ENCODE data around the gene PAQR9.
A peak's percentile ranks its signal among the peaks of the same experiment; 100 is the strongest.
"Not testable (repeated sequence)": the region's sequence is repeated elsewhere in the genome, so short reads cannot be mapped to it uniquely, and the experiment has no call there.

Gene PAQR9, protein sequence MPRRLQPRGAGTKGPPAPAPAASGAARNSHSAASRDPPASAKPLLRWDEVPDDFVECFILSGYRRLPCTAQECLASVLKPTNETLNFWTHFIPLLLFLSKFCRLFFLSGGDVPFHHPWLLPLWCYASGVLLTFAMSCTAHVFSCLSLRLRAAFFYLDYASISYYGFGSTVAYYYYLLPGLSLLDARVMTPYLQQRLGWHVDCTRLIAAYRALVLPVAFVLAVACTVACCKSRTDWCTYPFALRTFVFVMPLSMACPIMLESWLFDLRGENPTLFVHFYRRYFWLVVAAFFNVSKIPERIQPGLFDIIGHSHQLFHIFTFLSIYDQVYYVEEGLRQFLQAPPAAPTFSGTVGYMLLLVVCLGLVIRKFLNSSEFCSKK

DNA sequence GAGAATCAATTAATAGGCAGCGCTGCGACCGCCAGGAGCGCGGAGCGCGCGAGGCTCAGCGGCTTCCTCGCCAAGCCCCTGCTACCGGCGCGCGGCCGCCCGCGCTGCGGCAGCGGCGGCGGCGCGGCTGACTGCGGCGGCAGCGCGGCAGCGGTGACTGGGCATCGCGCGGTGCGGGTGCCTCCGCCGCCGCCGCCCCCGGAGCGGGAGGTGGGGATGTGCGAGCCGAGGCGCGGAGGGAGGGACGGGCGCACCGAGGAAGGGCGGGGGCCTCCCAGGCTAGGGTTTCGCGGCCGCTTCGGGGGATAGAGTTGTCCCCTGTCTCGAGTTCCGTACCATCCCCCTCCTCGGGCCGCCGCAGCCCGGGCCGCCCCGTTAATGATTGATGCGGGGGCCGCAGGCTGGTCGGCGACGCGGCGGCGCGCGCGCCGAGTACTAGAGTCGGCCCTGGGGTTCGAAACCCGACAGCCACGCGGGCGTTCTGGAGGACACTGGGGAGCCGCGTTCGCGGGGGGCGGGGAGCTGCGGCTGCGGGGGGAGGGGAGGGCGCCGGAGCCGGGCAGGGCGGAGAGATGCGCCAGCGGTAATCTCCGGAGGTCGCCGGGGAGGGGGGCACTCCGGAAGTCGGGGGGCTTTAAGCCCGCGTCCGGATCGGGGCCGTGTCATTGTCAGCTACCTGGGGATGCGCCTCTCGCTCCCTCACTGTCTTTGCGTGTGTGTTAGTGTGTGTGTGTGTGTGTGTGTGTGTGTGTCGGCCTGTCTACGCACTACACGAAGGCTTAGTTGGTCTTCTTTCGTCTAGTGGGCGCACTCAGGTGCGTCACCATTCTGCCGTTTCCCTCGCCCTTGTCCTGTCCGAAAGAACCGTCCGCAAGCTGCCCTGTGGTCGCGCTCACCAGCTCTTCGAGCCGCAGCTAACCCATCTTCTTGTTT, at the start of gene PAQR9:
Gene PAQR9, minus strand, starts transcription at position 159 of the 933 bp plus-strand sequence. CDS start 338 bp downstream, outside the sequence.
- peak; percentile 18 for DNase-seq (ENCODE audit: insufficient read length, low spot score)
- FAIRE-seq = peak; percentile 40

DNA sequence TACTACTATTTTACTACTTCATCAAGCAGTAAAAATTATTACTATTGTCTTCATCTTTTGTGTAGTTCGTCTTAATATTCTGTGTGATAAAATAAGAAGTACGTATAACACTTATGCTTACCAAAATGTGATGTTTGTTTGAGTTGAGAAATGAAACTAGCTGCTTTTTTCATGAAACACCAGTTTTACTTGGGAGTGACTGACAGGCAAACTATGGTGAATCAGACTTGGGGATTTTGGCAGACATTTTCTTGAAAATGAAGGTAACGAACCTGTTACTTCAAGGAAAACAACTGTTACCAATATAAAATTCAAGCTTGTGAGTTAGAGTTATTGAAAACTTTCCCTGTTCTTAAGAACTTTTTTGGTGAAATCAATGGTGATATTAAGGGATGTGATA, 48.2 kb upstream of the PAQR9 start:
- no peak for FAIRE-seq
- DNase-seq (ENCODE audit: insufficient read length, low spot score) = no peak

- no peak for FAIRE-seq
Measured at GRCh38 chr3:143010024-143010423, 46.5 kb upstream of the PAQR9 start.

GRCh38 chr3:143004823-143005222, 41.3 kb upstream of the PAQR9 start:
- no peak for DNase-seq (ENCODE audit: insufficient read length, low spot score)
- no peak for FAIRE-seq

More at GRCh38 chr3:143010024-143010423, 46.5 kb upstream of the PAQR9 start:
- DNase-seq (ENCODE audit: insufficient read length, low spot score) = no peak

DNA sequence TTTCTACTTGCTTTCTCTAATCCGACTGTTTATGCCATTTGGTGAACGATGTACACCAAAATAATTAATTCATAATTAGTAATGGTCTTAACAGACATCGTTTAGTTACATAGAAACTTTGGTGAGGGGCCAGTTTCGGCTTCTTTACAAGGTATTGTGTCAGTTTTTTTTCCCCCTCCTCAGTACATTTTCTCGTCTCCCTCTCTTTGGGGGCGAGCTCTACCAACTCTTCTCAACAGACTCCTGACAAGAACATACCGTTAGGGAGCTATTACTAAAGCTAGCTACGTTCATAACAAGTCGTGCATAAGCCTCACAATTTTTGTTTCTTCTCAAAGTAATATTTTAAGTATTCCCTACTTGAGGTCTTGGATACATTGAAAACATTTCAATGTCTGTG, 39.3 kb upstream of the PAQR9 start:
- FAIRE-seq (no peak), DNase-seq (ENCODE audit: insufficient read length, low spot score) (no peak)

DNA sequence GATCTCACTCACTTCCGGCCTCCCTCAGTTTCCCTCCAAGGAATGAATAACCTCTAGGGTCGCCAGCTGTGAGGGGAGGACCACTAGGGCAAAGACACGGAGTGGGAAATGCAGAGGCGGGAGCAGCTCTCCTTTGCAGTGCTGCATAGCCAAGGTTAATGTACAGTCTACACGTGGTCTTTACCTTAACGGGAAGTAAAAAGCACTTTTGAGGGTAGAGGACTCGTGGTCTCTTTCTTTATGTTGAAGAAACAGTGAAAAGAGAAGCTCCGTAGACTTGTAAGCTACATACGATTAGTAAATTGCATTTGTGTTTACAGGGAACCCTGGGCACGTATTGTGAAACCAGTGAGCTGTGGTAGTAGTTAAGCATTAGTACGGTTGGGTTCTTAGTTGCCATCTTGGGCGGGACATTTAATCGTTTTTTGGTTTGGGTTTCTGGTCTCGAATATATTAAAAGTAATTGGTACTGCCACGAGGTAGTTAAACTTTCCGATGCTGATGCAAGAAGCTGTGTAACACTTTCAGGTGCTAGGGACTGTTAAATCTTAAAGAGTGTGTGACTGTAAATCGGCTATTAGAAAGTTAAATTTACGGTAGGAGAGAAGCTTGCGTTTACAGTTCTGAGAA, 38.7 kb upstream of the PAQR9 start:
- no peak for FAIRE-seq
- DNase-seq (ENCODE audit: insufficient read length, low spot score) = no peak

DNA sequence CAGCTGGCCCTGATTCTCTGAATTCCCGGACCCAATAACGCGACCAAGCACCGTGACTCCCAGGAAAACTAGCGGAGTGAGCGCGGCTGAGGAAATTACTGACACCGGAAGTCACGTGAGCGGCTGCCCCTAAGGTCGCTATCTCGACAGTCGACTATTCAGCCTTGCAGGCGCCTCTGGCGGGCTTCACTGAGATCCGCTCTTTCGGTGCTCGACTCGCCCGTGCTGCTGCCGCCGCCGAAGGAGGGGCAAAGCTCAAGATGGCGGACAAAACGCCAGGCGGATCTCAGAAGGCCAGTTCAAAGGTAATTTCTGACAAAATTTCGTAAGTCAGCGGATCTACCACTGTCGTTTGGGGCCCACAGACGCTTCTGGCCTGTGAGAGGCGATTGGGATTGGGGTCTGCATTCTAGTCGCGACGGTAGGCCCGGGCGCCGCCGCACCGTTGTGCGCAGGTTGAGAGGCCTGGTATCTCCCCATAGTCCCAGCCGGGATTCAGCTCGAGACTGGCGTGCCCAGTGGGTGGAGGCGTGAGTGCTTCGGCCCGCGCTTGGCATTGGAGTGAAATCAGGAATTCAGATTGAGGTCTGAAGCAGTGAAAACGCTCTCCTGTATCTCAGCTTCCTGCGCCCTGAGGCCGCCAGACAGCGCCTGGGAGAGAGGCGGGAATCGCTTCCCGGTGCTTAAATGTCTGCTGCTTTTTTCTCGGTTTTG, 38.1 kb upstream of the PAQR9 start, which contains the start of gene U2SURP:
Gene U2SURP, plus strand, starts transcription at position 202 of the 714 bp plus-strand sequence. Its CDS starts 59 bp downstream, at position 261.
- DNase-seq (ENCODE audit: insufficient read length, low spot score) = peak; percentile 94
- peak; percentile 80 for FAIRE-seq

GRCh38 chr3:143001034-143001368, 37.5 kb upstream of the PAQR9 start:
- DNase-seq (ENCODE audit: insufficient read length, low spot score) (no peak), FAIRE-seq (no peak)

DNA sequence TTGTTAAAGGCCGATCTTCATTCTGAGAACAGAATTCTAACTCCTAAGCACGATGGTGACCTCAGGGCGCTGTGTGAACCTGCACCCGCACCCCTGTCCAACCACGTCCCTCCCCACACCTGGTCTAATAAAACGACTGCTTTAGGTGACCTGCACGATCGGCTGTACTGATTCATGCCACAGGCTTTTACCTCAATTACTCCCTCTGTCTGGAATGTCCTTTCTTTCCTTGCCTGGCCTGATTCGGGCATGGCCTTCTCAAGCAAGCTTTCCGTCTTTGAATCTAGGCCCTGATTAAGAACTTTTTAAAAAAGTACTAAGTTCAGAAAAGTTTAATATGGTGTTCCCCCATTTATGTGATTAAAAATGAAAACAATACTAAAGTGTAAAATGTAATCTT, 37.1 kb upstream of the PAQR9 start:
- FAIRE-seq (no peak), DNase-seq (ENCODE audit: insufficient read length, low spot score) (no peak)

DNA sequence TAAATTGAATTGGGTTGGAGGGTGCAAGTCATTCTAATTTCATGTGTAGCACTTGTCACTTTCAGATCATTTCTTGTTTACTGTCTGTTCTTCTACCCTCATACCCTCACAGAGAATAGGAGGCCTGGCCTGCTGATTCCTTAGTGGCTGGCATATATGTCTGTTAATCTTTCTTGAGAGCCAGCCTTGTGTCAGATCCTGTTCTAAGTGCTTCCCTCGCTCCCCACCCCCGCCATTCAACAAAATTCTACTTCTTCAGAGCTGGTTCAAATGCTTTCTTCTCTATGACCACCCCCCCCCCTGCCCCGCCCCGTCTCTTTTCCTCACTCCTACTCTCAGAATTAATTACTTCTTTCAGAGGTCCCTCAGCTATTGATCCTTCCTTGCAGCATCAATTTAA, 36.4 kb upstream of the PAQR9 start:
- DNase-seq (ENCODE audit: insufficient read length, low spot score) (no peak), FAIRE-seq (no peak)

GRCh38 chr3:142998439-142998838, 35.0 kb upstream of the PAQR9 start:
- no peak for DNase-seq (ENCODE audit: insufficient read length, low spot score)
- FAIRE-seq = no peak

DNA sequence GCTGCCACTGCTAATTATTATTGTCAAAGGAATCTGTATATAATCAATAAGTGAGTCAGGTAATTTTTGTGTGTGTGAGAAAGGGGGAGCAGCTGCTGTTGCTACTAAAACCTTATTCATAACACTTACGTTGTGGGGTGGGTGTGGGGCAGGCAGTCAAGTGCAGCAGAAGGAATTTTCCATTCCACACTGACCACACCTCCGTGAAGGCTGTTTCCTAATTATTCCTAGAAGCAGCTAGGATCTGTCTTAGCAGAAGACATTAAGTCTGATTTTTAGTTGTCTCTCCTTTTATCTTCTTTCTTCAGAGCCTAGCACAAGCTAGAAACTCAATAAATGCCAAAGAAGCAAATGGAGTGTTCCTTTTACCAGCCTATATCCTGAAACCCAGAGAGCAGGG, 33.9 kb upstream of the PAQR9 start:
- FAIRE-seq (no peak), DNase-seq (ENCODE audit: insufficient read length, low spot score) (no peak)

- FAIRE-seq = peak; percentile 52
Measured at GRCh38 chr3:142993958-142994442, 30.5 kb upstream of the PAQR9 start.

GRCh38 chr3:142992323-142992722, 28.8 kb upstream of the PAQR9 start:
- no peak for FAIRE-seq

More at GRCh38 chr3:142993958-142994442, 30.5 kb upstream of the PAQR9 start:
- no peak for DNase-seq (ENCODE audit: insufficient read length, low spot score)

DNA sequence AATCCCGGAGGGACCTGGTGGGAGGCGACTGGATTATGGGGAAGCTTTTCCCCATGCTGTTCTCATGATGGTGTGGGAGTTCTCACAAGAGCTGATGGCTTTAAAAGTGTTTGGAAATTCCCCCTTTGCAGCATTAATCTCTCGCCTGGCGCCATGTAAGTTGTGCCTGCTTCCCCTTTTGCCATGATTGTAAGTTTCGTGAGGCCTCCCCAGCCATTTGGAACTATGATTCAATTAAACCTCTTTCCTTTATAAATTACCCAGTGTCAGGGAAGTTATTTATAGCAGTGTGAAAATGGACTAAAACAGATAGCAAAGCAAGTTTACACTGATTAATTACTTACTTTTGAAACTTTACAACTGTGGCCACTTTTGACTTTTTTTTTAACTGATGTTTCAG, 27.2 kb upstream of the PAQR9 start:
- FAIRE-seq = no peak
- DNase-seq (ENCODE audit: insufficient read length, low spot score) = no peak

More at GRCh38 chr3:142992323-142992722, 28.8 kb upstream of the PAQR9 start:
- DNase-seq (ENCODE audit: insufficient read length, low spot score) = no peak

DNA sequence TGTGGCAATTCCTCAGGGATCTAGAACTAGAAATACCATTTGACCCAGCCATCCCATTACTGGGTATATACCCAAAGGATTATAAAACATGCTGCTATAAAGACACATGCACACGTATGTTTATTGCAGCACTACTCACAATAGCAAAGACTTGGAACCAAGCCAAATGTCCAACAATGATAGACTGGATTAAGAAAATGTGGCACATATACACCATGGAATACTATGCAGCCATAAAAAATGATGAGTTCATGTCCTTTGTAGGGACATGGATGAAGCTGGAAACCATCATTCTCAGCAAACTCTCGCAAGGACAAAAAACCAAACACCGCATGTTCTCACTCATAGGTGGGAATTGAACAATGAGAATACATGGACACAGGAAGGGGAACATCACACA, 25.4 kb upstream of the PAQR9 start:
- not testable (repeated sequence) for FAIRE-seq; DNase-seq (ENCODE audit: insufficient read length, low spot score)

DNA sequence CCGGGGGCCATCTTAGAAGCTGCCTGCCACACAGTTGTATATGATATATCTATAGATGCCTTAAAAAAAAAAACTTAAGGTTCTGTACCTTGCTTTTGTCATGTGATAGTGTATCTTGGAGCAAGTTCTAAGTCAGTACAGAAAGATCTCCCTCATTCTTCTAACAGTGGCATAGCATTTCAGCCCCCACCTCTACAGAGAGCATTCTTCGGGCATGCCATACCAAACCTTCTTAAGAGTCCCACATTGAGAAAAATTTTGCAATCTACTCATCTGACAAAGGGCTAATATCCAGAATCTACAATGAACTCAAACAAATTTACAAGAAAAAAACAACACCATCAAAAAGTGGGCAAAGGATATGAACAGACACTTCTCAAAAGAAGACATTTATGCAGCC, 24.7 kb upstream of the PAQR9 start:
- not testable (repeated sequence) for FAIRE-seq; DNase-seq (ENCODE audit: insufficient read length, low spot score)

GRCh38 chr3:142987707-142988106, 24.2 kb upstream of the PAQR9 start:
- FAIRE-seq = no peak

GRCh38 chr3:142987080-142987700, 23.7 kb upstream of the PAQR9 start:
- FAIRE-seq (no peak), DNase-seq (ENCODE audit: insufficient read length, low spot score) (no peak)

More at GRCh38 chr3:142987707-142988106, 24.2 kb upstream of the PAQR9 start:
- DNase-seq (ENCODE audit: insufficient read length, low spot score) = no peak

DNA sequence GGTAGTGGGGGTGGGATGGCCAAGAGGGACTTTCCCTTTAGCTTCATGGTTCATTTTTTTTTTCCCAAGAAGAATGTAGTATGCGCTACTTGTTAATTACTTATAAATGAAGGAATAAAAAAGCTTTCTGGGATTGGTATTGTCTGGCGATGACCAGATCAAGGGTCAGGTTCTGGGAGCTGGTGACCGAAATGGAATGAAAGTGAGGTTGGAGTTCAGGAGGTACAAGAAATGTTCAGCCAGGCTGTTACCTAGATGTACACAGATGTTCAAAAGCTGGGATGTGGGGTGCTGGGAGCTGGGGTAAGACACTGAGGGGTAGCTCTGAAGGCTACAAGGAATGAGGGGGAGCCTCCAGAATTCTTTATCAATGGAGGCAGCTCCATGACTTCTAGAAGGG, 20.8 kb upstream of the PAQR9 start:
- no peak for FAIRE-seq
- DNase-seq (ENCODE audit: insufficient read length, low spot score) = no peak
